ENCODE results near the gene EWSR1. TPM values are rescaled to one million over a fixed set of nuclear protein-coding genes. Genes with fewer than 3 reads are reported as not detected.
A peak's percentile ranks its signal among the peaks of the same experiment; 100 is the strongest.

EWSR1 gene
- total RNA-seq, 1 donor from 2014 or later = 281 TPM

DNA sequence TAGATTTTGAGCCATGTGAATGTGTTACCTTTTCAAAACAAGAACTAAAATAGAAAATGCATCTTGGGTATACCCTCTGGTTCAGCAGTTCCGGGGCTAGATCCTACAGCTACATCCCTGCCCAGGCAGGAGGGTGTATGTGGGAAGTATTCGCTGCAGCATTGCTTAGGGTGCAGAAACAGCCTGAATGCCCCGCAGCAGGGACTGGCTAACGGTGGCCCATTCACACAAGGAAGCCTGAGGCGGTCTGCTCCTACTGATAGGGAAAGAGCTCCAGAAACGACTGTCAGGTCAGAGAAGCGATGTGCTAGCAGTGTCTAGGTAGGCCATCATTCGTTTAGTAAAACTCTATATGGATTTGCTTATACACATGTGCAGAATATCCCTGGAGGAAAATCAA lies 57.3 kb downstream of the EWSR1 start:
- H3K27ac Mint-ChIP-seq = peak overlapping the region; percentile 29
- no peaks in the 10 kb centered on the region for H3K9me3 Mint-ChIP-seq
- H3K9me3 ChIP-seq (ENCODE audit: low read depth) = no peaks in the 10 kb centered on the region
- H3K27ac ChIP-seq = no peak overlapping the region
- H3K4me3 ChIP-seq = no peak overlapping the region
- H3K4me1 ChIP-seq = no peaks in the 10 kb centered on the region
- H3K9ac ChIP-seq = no peak overlapping the region
- no peaks in the 10 kb centered on the region for H4K20me1 ChIP-seq (ENCODE audit: low read depth)
- TF ChIP-seq, protein P1, sequence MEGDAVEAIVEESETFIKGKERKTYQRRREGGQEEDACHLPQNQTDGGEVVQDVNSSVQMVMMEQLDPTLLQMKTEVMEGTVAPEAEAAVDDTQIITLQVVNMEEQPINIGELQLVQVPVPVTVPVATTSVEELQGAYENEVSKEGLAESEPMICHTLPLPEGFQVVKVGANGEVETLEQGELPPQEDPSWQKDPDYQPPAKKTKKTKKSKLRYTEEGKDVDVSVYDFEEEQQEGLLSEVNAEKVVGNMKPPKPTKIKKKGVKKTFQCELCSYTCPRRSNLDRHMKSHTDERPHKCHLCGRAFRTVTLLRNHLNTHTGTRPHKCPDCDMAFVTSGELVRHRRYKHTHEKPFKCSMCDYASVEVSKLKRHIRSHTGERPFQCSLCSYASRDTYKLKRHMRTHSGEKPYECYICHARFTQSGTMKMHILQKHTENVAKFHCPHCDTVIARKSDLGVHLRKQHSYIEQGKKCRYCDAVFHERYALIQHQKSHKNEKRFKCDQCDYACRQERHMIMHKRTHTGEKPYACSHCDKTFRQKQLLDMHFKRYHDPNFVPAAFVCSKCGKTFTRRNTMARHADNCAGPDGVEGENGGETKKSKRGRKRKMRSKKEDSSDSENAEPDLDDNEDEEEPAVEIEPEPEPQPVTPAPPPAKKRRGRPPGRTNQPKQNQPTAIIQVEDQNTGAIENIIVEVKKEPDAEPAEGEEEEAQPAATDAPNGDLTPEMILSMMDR (IDR thresholded peaks at IDR 0.05) = no peak
- TF ChIP-seq EZH2phosphoT487 (IDR thresholded peaks at IDR 0.05) (no peak), EZH2 (IDR thresholded peaks at IDR 0.05) (no peak)
- DNase-seq (ENCODE audit: low spot score) = no peak
- H3K27me3 Mint-ChIP-seq (ENCODE audit: insufficient read depth, low read depth) = no peaks in the 10 kb centered on the region
- H3K79me2 ChIP-seq (ENCODE audit: low read depth) = no peaks in the 10 kb centered on the region
- H3K36me3 ChIP-seq = no peaks in the 10 kb centered on the region
- H3K27me3 ChIP-seq = no peaks in the 10 kb centered on the region
- H3K4me3 Mint-ChIP-seq = no peak overlapping the region
- no peak overlapping the region for H2AFZ ChIP-seq (replicated peaks)
- no peak overlapping the region for H3K4me2 ChIP-seq
- H3F3A ChIP-seq (ENCODE audit: low read depth) = peaks cover 5% of the 10 kb centered on the region
- peaks cover 7% of the 10 kb centered on the region for H3K36me3 Mint-ChIP-seq
- H3K4me1 Mint-ChIP-seq = no peaks in the 10 kb centered on the region

DNA sequence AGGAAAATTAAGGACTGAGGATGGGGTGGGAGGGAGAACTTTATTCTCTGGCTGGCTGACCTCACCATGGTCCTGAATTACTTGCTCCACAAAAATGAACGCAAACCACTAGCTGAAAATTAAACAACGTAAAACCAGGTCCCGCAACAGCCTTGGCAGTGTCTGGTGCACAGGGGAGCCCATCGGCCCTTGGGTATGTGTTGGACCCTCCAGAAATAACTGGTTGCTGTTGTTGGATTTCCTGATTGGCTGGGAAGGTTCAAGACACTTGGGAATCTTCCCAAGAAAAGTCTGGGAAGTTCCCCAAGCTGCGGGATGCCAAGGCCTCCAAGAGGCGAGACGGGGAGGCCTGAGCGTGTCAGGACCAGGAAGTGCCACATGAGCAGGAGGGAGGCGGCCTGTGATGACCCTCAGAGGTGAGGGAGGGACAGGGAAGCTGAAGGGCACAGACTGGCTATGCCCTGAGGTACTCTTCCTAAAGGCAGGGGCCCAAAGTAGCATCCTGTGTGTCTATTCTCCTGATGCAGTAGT lies 57.8 kb downstream of the EWSR1 start:
- Mint-ChIP-seq H3K4me1 (peaks cover under 1% of the 10 kb centered on the region), H3K9me3 (no peaks in the 10 kb centered on the region), H3K4me3 (no peak overlapping the region), H3K36me3 (peaks cover 7% of the 10 kb centered on the region), H3K27me3 (ENCODE audit: insufficient read depth, low read depth) (no peaks in the 10 kb centered on the region), H3K27ac (no peak overlapping the region)
- no peaks in the 10 kb centered on the region for H3K4me1 ChIP-seq
- no peak overlapping the region for H3K27ac ChIP-seq
- H3K9me3 ChIP-seq (ENCODE audit: low read depth) = no peaks in the 10 kb centered on the region
- H3F3A ChIP-seq (ENCODE audit: low read depth) = peaks cover 3% of the 10 kb centered on the region
- H3K36me3 ChIP-seq = no peaks in the 10 kb centered on the region
- H4K20me1 ChIP-seq (ENCODE audit: low read depth) = no peaks in the 10 kb centered on the region
- DNase-seq (ENCODE audit: low spot score) = no peak
- no peak for TF ChIP-seq EZH2phosphoT487 (IDR thresholded peaks at IDR 0.05)
- TF ChIP-seq, protein P1 (IDR thresholded peaks at IDR 0.05) = no peak
- no peak for TF ChIP-seq EZH2 (IDR thresholded peaks at IDR 0.05)
- no peaks in the 10 kb centered on the region for H3K27me3 ChIP-seq
- H3K79me2 ChIP-seq (ENCODE audit: low read depth) = no peaks in the 10 kb centered on the region
- no peak overlapping the region for H3K9ac ChIP-seq
- no peak overlapping the region for H3K4me2 ChIP-seq
- H3K4me3 ChIP-seq = no peak overlapping the region
- no peak overlapping the region for H2AFZ ChIP-seq (replicated peaks)

DNA sequence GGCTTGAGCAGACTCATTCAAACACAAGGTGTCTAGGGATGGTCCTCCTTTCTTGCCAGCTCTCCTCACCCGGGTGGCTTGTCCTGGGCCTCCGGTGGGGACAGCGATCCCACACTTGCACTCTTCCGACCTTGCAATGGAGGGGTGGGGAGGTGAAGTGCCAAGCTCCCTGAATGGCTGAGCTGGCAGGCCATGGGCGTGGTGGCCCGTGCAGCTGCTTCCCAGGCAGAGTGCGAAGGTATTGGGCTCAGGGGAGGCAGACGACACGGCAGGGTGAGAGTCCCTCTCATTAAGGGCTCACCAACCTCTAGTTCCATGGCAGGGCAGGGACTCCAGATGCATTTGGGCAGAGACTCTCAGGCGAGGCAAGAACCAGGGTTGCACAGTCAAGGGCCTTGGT lies 58.4 kb downstream of the EWSR1 start:
- Histone ChIP-seq H3K9ac (no peak overlapping the region), H3F3A (ENCODE audit: low read depth) (peaks cover 3% of the 10 kb centered on the region), H3K9me3 (ENCODE audit: low read depth) (no peaks in the 10 kb centered on the region), H3K36me3 (no peaks in the 10 kb centered on the region), H4K20me1 (ENCODE audit: low read depth) (no peaks in the 10 kb centered on the region), H3K4me2 (no peak overlapping the region), H2AFZ (replicated peaks) (no peak overlapping the region), H3K79me2 (ENCODE audit: low read depth) (no peaks in the 10 kb centered on the region), H3K4me3 (no peak overlapping the region), H3K27ac (no peak overlapping the region), H3K27me3 (no peaks in the 10 kb centered on the region), H3K4me1 (no peaks in the 10 kb centered on the region)
- TF ChIP-seq EZH2phosphoT487 (IDR thresholded peaks at IDR 0.05) (no peak), EZH2 (IDR thresholded peaks at IDR 0.05) (no peak)
- TF ChIP-seq, protein P1 (IDR thresholded peaks at IDR 0.05) = no peak
- Mint-ChIP-seq H3K9me3 (no peaks in the 10 kb centered on the region), H3K36me3 (peaks cover 7% of the 10 kb centered on the region), H3K27ac (no peak overlapping the region), H3K27me3 (ENCODE audit: insufficient read depth, low read depth) (no peaks in the 10 kb centered on the region), H3K4me3 (no peak overlapping the region), H3K4me1 (peaks cover 2% of the 10 kb centered on the region)
- no peak for DNase-seq (ENCODE audit: low spot score)
